ENCODE data around the gene SYT7. TPM values are rescaled to one million over a fixed set of nuclear protein-coding genes. Genes with fewer than 3 reads are reported as not detected.
A peak's percentile ranks its signal among the peaks of the same experiment; 100 is the strongest.
"Not testable (repeated sequence)": the region's sequence is repeated elsewhere in the genome, so short reads cannot be mapped to it uniquely, and the experiment has no call there.

SYT7 gene
- total and polyA plus RNA-seq, 4 donors: 2.1 to 114 (median 30.8) TPM

- H3K27ac ChIP-seq (ENCODE audit: low read depth in 1 of 2, low read length in 2 of 2): no peak overlapping the region
- H3K4me1 ChIP-seq (ENCODE audit: control insufficient read depth in 4 of 4, insufficient read depth in 4 of 4, low read length in 3 of 4): peaks cover 0 to 3% (median 2%) of the 10 kb centered on the region in 4 donors
- no peak overlapping the region for H3K9ac ChIP-seq (ENCODE audit: low read depth in 1 of 2, low read length in 2 of 2)
- H3K9me3 ChIP-seq (ENCODE audit: control insufficient read depth in 4 of 4, low read length in 3 of 4): no peaks in the 10 kb centered on the region
- WGBS: 74% methylated on average over 5 of the region's 5 CpGs
- no peaks in the 10 kb centered on the region for H3K27me3 ChIP-seq (ENCODE audit: control insufficient read depth in 4 of 4, insufficient read depth in 4 of 4, low read length in 3 of 4)
- peaks cover 0 to 5% (median 3%) of the 10 kb centered on the region in 4 donors for H3K36me3 ChIP-seq (ENCODE audit: control insufficient read depth in 4 of 4, insufficient read depth in 3 of 4, low read depth in 1 of 4, low read length in 3 of 4)
- TF ChIP-seq CTCF (IDR thresholded peaks at IDR 0.05; ENCODE audit: low read depth, low read length, missing input control) (no peak), RAD21 (IDR thresholded peaks at IDR 0.05) (no peak), RXRA (IDR thresholded peaks at IDR 0.05) (no peak), HNF4A (conservative IDR thresholded peaks at IDR 0.05) (no peak), NR2F2 (IDR thresholded peaks at IDR 0.05) (no peak), ZBTB33 (IDR thresholded peaks at IDR 0.05) (no peak), MAX (IDR thresholded peaks at IDR 0.05) (no peak), EGR1 (IDR thresholded peaks at IDR 0.05; ENCODE audit: low read depth in 2 of 2) (no peak), GABPA (IDR thresholded peaks at IDR 0.05 in 1 of 2, conservative IDR thresholded peaks at IDR 0.05 in 1 of 2) (no peak), JUND (IDR thresholded peaks at IDR 0.05) (no peak), ATF3 (IDR thresholded peaks at IDR 0.05) (no peak), SP1 (IDR thresholded peaks at IDR 0.05) (no peak)
- no peak overlapping the region for H3K4me3 ChIP-seq (ENCODE audit: low read depth in 1 of 3, low read length in 3 of 3)
- no peak for DNase-seq (ENCODE audit: low spot score)
These were observed 108.6 kb downstream of the SYT7 start for GRCh38 chr11:61472282-61472681.

GRCh38 chr11:61468002-61468401 is 112.9 kb downstream of the SYT7 start:
- TF ChIP-seq NR2F2 (IDR thresholded peaks at IDR 0.05) (peak; percentile 77), HNF4G (IDR thresholded peaks at IDR 0.05) (no peak), TAF1 (conservative IDR thresholded peaks at IDR 0.05) (no peak)
- no peak for DNase-seq (ENCODE audit: low spot score)
- Histone ChIP-seq H3K27ac (ENCODE audit: low read depth in 1 of 2, low read length in 2 of 2) (no peak overlapping the region), H3K4me1 (ENCODE audit: control insufficient read depth in 4 of 4, insufficient read depth in 4 of 4, low read length in 3 of 4) (no peaks in the 10 kb centered on the region), H3K27me3 (ENCODE audit: control insufficient read depth in 4 of 4, insufficient read depth in 4 of 4, low read length in 3 of 4) (no peaks in the 10 kb centered on the region), H3K36me3 (ENCODE audit: control insufficient read depth in 4 of 4, insufficient read depth in 3 of 4, low read depth in 1 of 4, low read length in 3 of 4) (peaks cover under 1 to 5% (median 3%) of the 10 kb centered on the region in 4 donors), H3K9ac (ENCODE audit: low read depth in 1 of 2, low read length in 2 of 2) (no peak overlapping the region), H3K9me3 (ENCODE audit: control insufficient read depth in 4 of 4, low read length in 3 of 4) (no peaks in the 10 kb centered on the region), H3K4me3 (ENCODE audit: low read depth in 1 of 3, low read length in 3 of 3) (no peak overlapping the region)
- 77% methylated on average over 7 of the region's 7 CpGs for WGBS

- H3K27ac ChIP-seq (ENCODE audit: low read depth in 1 of 2, low read length in 2 of 2); H3K36me3 ChIP-seq (ENCODE audit: control insufficient read depth in 4 of 4, insufficient read depth in 3 of 4, low read depth in 1 of 4, low read length in 3 of 4); DNase-seq (ENCODE audit: low spot score); H3K27me3 ChIP-seq (ENCODE audit: control insufficient read depth in 4 of 4, insufficient read depth in 4 of 4, low read length in 3 of 4); H3K4me1 ChIP-seq (ENCODE audit: control insufficient read depth in 4 of 4, insufficient read depth in 4 of 4, low read length in 3 of 4); H3K9me3 ChIP-seq (ENCODE audit: control insufficient read depth in 4 of 4, low read length in 3 of 4); H3K4me3 ChIP-seq (ENCODE audit: low read depth in 1 of 3, low read length in 3 of 3); H3K9ac ChIP-seq (ENCODE audit: low read depth in 1 of 2, low read length in 2 of 2): not testable (repeated sequence)
- WGBS: 90% methylated on average over 6 of the region's 6 CpGs
These were observed 113.3 kb downstream of the SYT7 start for GRCh38 chr11:61467602-61468001.

Small RNA genes lying within 50 kb of the gene (small RNA-seq; reads per million reads assigned to genes)
- gene MIR4488: not detected

Other genes with a start within 250 kb of the SYT7 start
- gene DDB1, start 248.0 kb downstream of the SYT7 start, total RNA-seq: 100 to 1,000 TPM; 108 to 146 TPM
- gene DDB1, start 248.0 kb downstream of the SYT7 start, polyA plus RNA-seq: 10 to 100 TPM; 37.5 to 70.2 TPM
- gene TKFC, start 247.8 kb downstream of the SYT7 start, total RNA-seq: 10 to 100 TPM; 15.7 to 47.7 TPM
- gene TKFC, start 247.8 kb downstream of the SYT7 start, polyA plus RNA-seq: 100 to 1,000 TPM in 1 of 2 donors, 10 to 100 TPM in 1; 59.2 to 134 TPM
- gene CYB561A3, start 219.2 kb downstream of the SYT7 start, total RNA-seq: 10 to 100 TPM; 22.2 to 36.5 TPM
- gene CYB561A3, start 219.2 kb downstream of the SYT7 start, polyA plus RNA-seq: 10 to 100 TPM; 20.2 to 34.6 TPM
- 10 to 100 TPM; 13.5 to 19.7 TPM for gene TMEM138, start 218.7 kb downstream of the SYT7 start, total RNA-seq
- 10 to 100 TPM; 28.8 to 39.6 TPM for gene TMEM138, start 218.7 kb downstream of the SYT7 start, polyA plus RNA-seq
- gene TMEM216, start 188.5 kb downstream of the SYT7 start, total RNA-seq: 1 to 10 TPM; 3.3 to 3.8 TPM
- 1 to 10 TPM; 2.3 to 4.0 TPM for gene TMEM216, start 188.5 kb downstream of the SYT7 start, polyA plus RNA-seq
- 10 to 100 TPM; 21.0 to 23.3 TPM for gene CPSF7, start 151.1 kb downstream of the SYT7 start, total RNA-seq
- gene CPSF7, start 151.1 kb downstream of the SYT7 start, polyA plus RNA-seq: 10 to 100 TPM; 12.5 to 23.7 TPM
- 10 to 100 TPM; 25.5 to 32.2 TPM for gene SDHAF2, start 151.0 kb downstream of the SYT7 start, total RNA-seq
- 10 to 100 TPM; 28.1 to 46.9 TPM for gene SDHAF2, start 151.0 kb downstream of the SYT7 start, polyA plus RNA-seq
- under 1 TPM in 1 of 2 donors, not detected in 1; 0.08 TPM for gene LRRC10B, start 72.3 kb downstream of the SYT7 start, total RNA-seq
- under 1 TPM in 1 of 2 donors, not detected in 1; 0.03 TPM for gene LRRC10B, start 72.3 kb downstream of the SYT7 start, polyA plus RNA-seq
- gene DAGLA, start 99.3 kb upstream of the SYT7 start, total RNA-seq: under 1 TPM; 0.67 to 0.84 TPM
- under 1 TPM; 0.13 to 0.53 TPM for gene DAGLA, start 99.3 kb upstream of the SYT7 start, polyA plus RNA-seq
- gene MYRF, start 171.6 kb upstream of the SYT7 start, total RNA-seq: 1 to 10 TPM; 3.5 to 6.5 TPM
- 1 to 10 TPM; 4.4 to 4.5 TPM for gene MYRF, start 171.6 kb upstream of the SYT7 start, polyA plus RNA-seq
- gene TMEM258, start 211.5 kb upstream of the SYT7 start, total RNA-seq: 10 to 100 TPM; 31.0 to 77.8 TPM
- gene TMEM258, start 211.5 kb upstream of the SYT7 start, polyA plus RNA-seq: 100 to 1,000 TPM; 120 to 136 TPM
- 10 to 100 TPM in 1 of 2 donors, 1 to 10 TPM in 1; 9.0 to 46.5 TPM for gene FEN1, start 211.8 kb upstream of the SYT7 start, total RNA-seq
- gene FEN1, start 211.8 kb upstream of the SYT7 start, polyA plus RNA-seq: 10 to 100 TPM in 1 of 2 donors, 1 to 10 TPM in 1; 4.5 to 10.0 TPM
- 100 to 1,000 TPM in 1 of 2 donors, 10 to 100 TPM in 1; 72.7 to 137 TPM for gene FADS1, start 235.9 kb upstream of the SYT7 start, total RNA-seq
- 10 to 100 TPM; 16.8 to 44.8 TPM for gene FADS1, start 235.9 kb upstream of the SYT7 start, polyA plus RNA-seq
- 100 to 1,000 TPM in 1 of 2 donors, 10 to 100 TPM in 1; 65.4 to 281 TPM for gene FADS2, start 247.2 kb upstream of the SYT7 start, total RNA-seq
- gene FADS2, start 247.2 kb upstream of the SYT7 start, polyA plus RNA-seq: 100 to 1,000 TPM in 1 of 2 donors, 1 to 10 TPM in 1; 2.8 to 104 TPM

Measured in liver (tissue), 10 donors.